GM20431 (cell line): ENCODE data around the gene OR2K2.

ENCODE experiments used
- in situ Hi-C: fragments of 300-500 bp; cut with MseI, MboI; formaldehyde crosslinking; loops from one replicate; pipeline ENCODE4 v1.15.0; 2020; ENCODE audit warnings: low sequenced_read_pairs; ENCODE audit not compliant: unreplicated experiment

OR2K2 gene

DNA sequence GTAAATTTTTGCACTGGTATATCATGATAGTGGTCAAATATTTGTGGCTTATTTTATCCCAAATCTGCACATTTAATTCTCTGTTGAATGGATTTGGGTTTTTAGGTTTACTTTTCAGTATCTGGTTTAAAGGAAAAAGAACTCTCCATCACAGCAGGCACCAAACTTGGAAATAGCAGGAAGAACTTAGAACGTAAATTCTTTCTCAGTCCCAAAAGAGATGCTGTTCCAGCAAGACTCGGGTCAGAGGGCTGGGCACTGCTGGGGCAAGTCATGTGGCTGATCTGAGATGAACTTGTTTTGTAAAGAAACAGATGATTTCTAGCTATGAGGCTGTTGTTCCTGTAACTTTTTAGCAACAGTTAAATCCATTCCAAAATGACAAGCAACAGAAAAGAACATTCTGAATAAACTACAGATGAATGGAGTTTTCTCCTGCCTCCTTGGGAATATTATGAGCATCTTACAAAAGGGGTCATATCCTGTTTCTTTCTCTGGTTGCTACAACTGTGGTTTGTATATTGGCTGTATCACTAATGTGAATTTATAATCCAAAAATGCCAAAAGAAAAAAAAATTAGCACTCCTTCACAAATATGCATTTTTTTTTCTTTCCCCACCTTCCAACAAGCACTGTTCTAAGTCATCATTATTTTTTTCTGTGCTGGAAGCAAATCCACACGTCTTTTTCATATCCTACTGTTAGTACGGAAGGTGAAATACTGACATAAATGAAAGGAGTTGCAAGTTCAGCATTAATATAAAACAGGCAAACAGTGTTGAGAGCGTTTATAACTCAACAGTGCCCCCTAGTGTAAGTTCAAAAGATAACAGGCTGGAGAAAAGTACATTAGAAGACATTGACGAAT is 31.1 kb downstream of the OR2K2 start:
- in situ Hi-C loops: loop anchor here (25.0 kb wide), 2 partner anchors 262 to 662 kb away; partner anchors contain the start of gene LPAR1

DNA sequence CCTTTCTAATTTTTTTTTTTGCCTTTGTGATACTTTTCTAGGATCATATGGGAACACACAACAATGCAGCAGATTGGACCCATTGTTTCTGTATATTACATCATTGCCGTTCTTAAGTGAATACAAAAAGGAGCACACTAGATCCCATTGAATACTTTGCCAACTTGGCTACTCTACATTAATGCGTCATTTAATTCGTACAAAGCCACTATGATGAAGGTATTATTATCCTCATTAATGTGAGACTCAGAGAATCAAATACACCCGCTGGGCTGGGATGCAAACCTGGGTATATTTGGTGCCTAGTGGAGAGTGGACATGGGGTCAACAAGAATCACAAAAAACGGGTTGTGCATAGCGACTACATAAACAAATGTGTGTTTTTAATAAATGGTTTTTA is 31.9 kb downstream of the OR2K2 start:
- in situ Hi-C loops: loop anchor here (25.0 kb wide), 2 partner anchors 261 to 661 kb away; partner anchors contain the start of gene LPAR1

DNA sequence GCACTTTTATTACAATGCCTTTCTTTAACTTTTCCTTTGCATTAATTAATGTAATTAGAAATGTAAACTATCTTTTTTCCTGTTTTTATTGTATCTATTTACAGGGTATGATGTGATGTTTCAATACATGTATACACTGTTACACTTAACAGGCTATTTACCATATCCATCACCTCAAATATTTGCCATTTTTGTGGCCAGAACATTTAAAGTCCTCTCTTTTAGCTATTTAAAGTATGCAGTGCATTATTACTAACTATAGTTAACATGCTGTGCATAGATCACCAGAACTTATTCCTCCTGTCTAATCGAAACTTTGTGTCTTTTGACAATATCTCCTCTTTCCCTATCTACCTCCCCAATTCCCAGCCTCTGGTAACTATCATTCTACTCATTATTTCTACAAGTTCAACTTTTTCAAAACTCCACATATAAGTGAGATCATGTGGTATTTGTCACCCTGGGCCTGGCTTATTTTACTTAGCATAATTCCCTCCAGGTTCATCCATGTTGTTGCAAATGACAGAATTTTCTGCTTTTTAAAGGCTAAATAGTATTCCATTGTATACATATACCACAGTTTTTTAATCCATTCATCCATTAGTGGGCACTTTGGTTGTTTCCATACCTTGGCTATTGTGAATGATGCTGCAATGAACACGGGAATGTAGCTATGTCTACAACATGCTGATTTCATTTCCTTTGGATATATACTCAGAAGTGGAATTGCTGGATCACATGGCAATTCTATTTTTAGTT is 32.8 kb downstream of the OR2K2 start:
- in situ Hi-C loops: loop anchor here (25.0 kb wide), 2 partner anchors 260 to 660 kb away; partner anchors contain the start of gene LPAR1

DNA sequence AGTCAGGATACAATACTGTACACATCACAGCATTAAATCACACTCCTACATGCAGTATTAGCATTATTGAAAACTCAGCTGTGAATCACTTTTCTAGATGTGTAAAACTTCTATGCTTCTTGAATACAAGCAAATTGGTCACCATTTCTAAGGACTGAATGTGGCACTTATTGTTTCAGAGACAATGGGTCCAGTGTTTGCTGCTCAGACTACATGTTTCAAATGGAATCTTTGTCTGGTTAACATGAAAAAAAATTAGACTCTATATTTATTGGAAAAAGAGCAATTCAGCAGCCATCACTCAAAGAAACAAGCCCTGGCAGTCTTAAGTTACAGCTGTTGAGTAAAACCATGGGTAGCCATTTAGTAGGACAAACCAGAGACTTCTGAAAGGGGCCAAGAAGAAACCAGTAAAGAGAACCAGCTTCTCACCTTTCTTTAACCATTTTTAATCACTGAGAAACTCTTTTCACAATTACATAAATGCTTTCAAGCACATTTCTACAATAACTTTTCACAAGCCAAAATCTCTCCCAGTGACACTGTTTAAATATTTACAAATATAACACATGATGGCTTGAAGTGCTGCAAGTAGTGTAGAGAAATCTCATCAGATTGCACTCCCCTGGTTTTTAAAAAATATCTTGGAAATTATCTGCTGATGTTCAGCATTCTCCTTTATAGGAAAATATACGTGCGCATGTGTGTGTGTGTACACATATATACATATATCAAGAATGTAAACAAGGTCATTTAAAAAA is 35.2 kb downstream of the OR2K2 start:
- in situ Hi-C loops: loop anchor here (25.0 kb wide), 2 partner anchors 258 to 658 kb away; partner anchors contain the start of gene LPAR1

DNA sequence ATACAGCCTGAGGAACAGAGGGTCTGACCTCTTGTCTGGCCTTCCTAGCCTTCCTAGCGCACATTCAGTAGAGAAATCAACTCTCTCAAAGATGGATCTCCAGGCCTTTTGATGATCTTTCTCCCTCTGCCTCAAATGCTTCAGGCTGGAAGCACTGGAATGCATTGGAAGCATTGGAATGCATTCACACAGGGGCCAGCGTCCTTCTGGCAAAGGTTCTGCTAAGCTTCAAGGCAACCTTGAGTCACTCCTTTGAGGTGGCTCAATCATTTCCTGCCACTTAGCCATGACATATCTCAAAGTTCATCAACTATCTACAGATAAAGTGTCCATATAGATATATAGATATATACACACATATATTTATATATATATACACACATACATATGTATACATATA is 42.9 kb downstream of the OR2K2 start:
- in situ Hi-C loops: loop anchor here (25.0 kb wide), 2 partner anchors 250 to 650 kb away; partner anchors contain the start of gene LPAR1

DNA sequence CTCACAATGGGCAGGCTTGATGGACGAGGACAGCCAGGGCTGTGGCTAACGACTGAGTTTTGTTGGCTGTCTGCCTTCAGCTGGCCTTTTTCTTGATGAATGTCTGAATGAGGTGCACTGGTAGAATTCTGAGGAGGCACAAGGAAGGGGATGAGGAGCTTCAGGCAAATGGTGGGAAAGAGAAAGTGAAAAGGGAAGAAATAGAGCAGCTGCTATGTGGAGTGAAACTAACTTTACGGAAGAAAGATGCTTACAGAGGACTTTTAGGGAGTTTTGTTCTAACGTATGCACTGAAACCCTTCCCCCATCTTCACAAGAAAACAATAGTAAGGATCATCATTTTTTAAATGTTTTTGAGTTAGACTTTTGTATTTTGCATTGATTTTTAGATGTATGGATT is 45.3 kb downstream of the OR2K2 start:
- in situ Hi-C loops: loop anchor here (25.0 kb wide), 2 partner anchors 247 to 647 kb away; partner anchors contain the start of gene LPAR1

DNA sequence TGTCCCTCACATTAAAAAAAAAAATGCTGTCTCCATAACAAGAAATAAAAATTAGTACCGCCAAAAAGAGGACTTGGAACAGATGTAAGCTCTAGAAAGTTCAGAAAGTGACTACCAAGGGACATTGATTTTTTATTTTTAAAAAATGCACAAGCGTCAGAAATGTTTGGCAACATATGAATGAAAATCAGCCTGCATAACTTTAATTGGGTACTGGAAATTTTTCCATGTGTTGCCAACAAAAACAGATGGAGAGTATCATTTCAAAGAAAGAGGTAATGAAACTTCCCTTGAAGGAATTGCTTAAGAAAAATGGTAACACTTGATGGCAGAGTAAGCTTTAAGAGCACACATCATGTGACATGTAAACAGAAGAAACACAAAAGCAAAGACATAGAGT is 47.2 kb downstream of the OR2K2 start:
- in situ Hi-C loops: loop anchor here (25.0 kb wide), 2 partner anchors 246 to 646 kb away; partner anchors contain the start of gene LPAR1

DNA sequence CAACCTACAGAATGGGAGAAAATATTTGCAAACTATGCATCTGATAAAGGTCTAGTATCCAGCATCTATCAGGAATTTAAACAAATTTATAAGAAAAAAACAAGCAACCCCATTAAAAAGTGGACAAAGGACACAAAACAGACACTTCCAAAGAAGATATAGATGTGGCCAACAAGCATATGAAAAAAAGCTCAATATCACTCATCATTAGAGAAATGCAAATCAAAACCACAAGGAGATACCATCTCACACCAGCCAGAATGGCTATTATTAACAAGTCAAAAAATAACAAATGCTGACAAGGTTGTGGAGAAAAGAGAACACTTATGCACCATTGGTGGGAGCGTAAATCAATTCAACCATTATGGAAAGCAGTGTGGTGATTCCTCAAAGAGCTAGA is 49.2 kb downstream of the OR2K2 start:
- in situ Hi-C loops: loop anchor here (25.0 kb wide), 2 partner anchors 243 to 643 kb away; partner anchors contain the start of gene LPAR1
